Liver (tissue), 9 donors: ENCODE results near the gene HHAT. TPM values are rescaled to one million over a fixed set of nuclear protein-coding genes. Genes with fewer than 3 reads are reported as not detected.

Experiments
- DNase-seq: peaks from one replicate; pipeline ENCODE4 v3.0.0-alpha.2; 2017; ENCODE audit warnings: low spot score
- H3K27ac ChIP-seq, 2 donors: one replicate each; pipeline ENCODE4 v1.7.0; 2013; ENCODE audit warnings: inconsistent platforms in 2 of 2, low read length in 2 of 2, control low read depth in 1 of 2, low read depth in 1 of 2, mild to moderate bottlenecking in 1 of 2
- H3K27me3 ChIP-seq, 4 donors: one replicate each; pipeline versions ENCODE4 v1.6.1 to v1.7.0; 2013; ENCODE audit warnings: low read length in 3 of 4, inconsistent platforms in 1 of 4, mild to moderate bottlenecking in 1 of 4, moderate library complexity in 1 of 4; ENCODE audit not compliant: control insufficient read depth in 4 of 4, insufficient read depth in 4 of 4
- H3K36me3 ChIP-seq, 4 donors: one replicate each; pipeline versions ENCODE4 v1.6.1 to v1.7.0; 2013; ENCODE audit warnings: low read length in 3 of 4, mild to moderate bottlenecking in 3 of 4, low read depth in 1 of 4, moderate library complexity in 1 of 4; ENCODE audit not compliant: control insufficient read depth in 4 of 4, insufficient read depth in 3 of 4
- H3K4me1 ChIP-seq, 4 donors: one replicate each; pipeline versions ENCODE4 v1.6.1 to v1.7.0; 2013; ENCODE audit warnings: low read length in 3 of 4, mild to moderate bottlenecking in 3 of 4, moderate library complexity in 1 of 4; ENCODE audit not compliant: control insufficient read depth in 4 of 4, insufficient read depth in 4 of 4
- H3K4me3 ChIP-seq, 3 donors: one replicate each; pipeline versions ENCODE4 v1.6.1 to v1.7.0; 2013; ENCODE audit warnings: low read length in 3 of 3, control low read depth in 1 of 3, low read depth in 1 of 3, mild to moderate bottlenecking in 1 of 3
- H3K9ac ChIP-seq, 2 donors: one replicate each; pipeline ENCODE4 v1.7.0; 2013; ENCODE audit warnings: low read length in 2 of 2, mild to moderate bottlenecking in 2 of 2, moderate library complexity in 2 of 2, control low read depth in 1 of 2, low read depth in 1 of 2
- H3K9me3 ChIP-seq, 4 donors: one replicate each; pipeline versions ENCODE4 v1.6.1 to v1.7.0; 2013; ENCODE audit warnings: low read length in 3 of 4; ENCODE audit not compliant: control insufficient read depth in 4 of 4
- EGR1 ChIP-seq, 2 donors: IDR thresholded peaks; 2 replicates each; pipeline ENCODE4 v1.6.1; 2016 to 2018; ENCODE audit warnings: antibody characterized with exemption in 2 of 2, low read depth in 2 of 2
- FOXA1 ChIP-seq: IDR thresholded peaks from 2 replicates; pipeline ENCODE4 v1.6.1; 2016; ENCODE audit warnings: antibody characterized with exemption
- FOXA2 ChIP-seq: IDR thresholded peaks from 2 replicates; pipeline ENCODE4 v1.6.1; 2016; ENCODE audit warnings: antibody characterized with exemption
- GABPA ChIP-seq, 2 donors: IDR thresholded peaks in 1 of 2; conservative IDR thresholded peaks in 1 of 2; 2 replicates each; pipeline ENCODE4 v1.6.1; 2016; ENCODE audit warnings: antibody characterized with exemption in 2 of 2, mild to moderate bottlenecking in 1 of 2, moderate library complexity in 1 of 2
- HNF4A ChIP-seq, 2 donors: conservative IDR thresholded peaks; 2 replicates each; pipeline ENCODE4 v1.6.1; 2016; ENCODE audit warnings: antibody characterized with exemption in 2 of 2, mild to moderate bottlenecking in 2 of 2
- HNF4G ChIP-seq: IDR thresholded peaks from 2 replicates; pipeline ENCODE4 v1.6.1; 2016; ENCODE audit warnings: antibody characterized with exemption
- JUND ChIP-seq, 2 donors: IDR thresholded peaks; 2 replicates each; pipeline ENCODE4 v1.6.1; 2016; ENCODE audit warnings: antibody characterized with exemption in 2 of 2
- NR2F2 ChIP-seq: IDR thresholded peaks from 2 replicates; pipeline ENCODE4 v1.6.1; 2016; ENCODE audit warnings: antibody characterized with exemption
- RAD21 ChIP-seq, 2 donors: IDR thresholded peaks; 2 replicates each; pipeline ENCODE4 v1.6.1; 2016; ENCODE audit warnings: antibody characterized with exemption in 2 of 2, mild to moderate bottlenecking in 2 of 2
- RXRA ChIP-seq, 2 donors: IDR thresholded peaks; 2 replicates each; pipeline ENCODE4 v1.6.1; 2017 to 2018; ENCODE audit warnings: antibody characterized with exemption in 2 of 2, mild to moderate bottlenecking in 1 of 2
- SP1 ChIP-seq: IDR thresholded peaks from 2 replicates; pipeline ENCODE4 v1.6.1; 2018; ENCODE audit warnings: antibody characterized with exemption, mild to moderate bottlenecking
- TAF1 ChIP-seq: conservative IDR thresholded peaks from 2 replicates; pipeline ENCODE4 v1.6.1; 2016; ENCODE audit warnings: antibody characterized with exemption, mild to moderate bottlenecking
- YY1 ChIP-seq: IDR thresholded peaks from 2 replicates; pipeline ENCODE4 v1.6.1; 2016; ENCODE audit warnings: antibody characterized with exemption, mild to moderate bottlenecking
- WGBS: extraction: QIAGEN DNeasy Blood & Tissue Kit; methylation state at CpG from one replicate; pipeline ENCODE4 v1.1.7; 2013; 5-methylcytosine and 5-hydroxymethylcytosine counted together
- polyA plus RNA-seq, 2 donors: library from polyadenylated mRNA; stranded (reverse) in 1 of 2; unstranded in 1 of 2; fragments of 200-250 nt in 1 of 2; fragments of >200 nt in 1 of 2; fragmentation: Nextera tagmentation in 1 of 2; extraction: Ambion mirVana in 1 of 2; gene quantifications; one replicate each; pipeline versions ENCODE4 v1.2.1 to v1.2.3, GENCODE V29; 2013 to 2015
- total RNA-seq, 2 donors: library from RNA; depleted of rRNA; stranded (reverse); fragments of >200 nt; gene quantifications; one replicate each; pipeline ENCODE4 v1.2.3, GENCODE V29; 2014
- TF ChIP-seq, protein P1 (sequence below): IDR thresholded peaks from 2 replicates; pipeline ENCODE4 v1.6.1; 2016; ENCODE audit warnings: antibody characterized with exemption
- TF ChIP-seq, protein P2 (sequence below): fragments of 150-350 bp; IDR thresholded peaks from 2 replicates; pipeline ENCODE4 v1.5.1; 2017; ENCODE audit warnings: improper control_type of control experiment, low read depth, low read length; ENCODE audit not compliant: missing input control
- TF ChIP-seq, protein P3 (sequence below): IDR thresholded peaks from 2 replicates; pipeline ENCODE4 v1.6.1; 2016; ENCODE audit warnings: antibody characterized with exemption
- TF ChIP-seq, protein P4 (sequence below): IDR thresholded peaks from 2 replicates; pipeline ENCODE4 v1.6.1; 2016; ENCODE audit warnings: antibody characterized with exemption
- TF ChIP-seq, protein P5 (sequence below): IDR thresholded peaks from 2 replicates; pipeline ENCODE4 v1.6.1; 2016; ENCODE audit warnings: antibody characterized with exemption, mild to moderate bottlenecking
- donor health status: healthy.
- donor health status: healthy.
- donor health status: healthy.
- donor health status: healthy.
- donor health status: healthy.

Gene HHAT
- total and polyA plus RNA-seq, 4 donors: 1.3 to 2.2 (median 1.6) TPM

DNA sequence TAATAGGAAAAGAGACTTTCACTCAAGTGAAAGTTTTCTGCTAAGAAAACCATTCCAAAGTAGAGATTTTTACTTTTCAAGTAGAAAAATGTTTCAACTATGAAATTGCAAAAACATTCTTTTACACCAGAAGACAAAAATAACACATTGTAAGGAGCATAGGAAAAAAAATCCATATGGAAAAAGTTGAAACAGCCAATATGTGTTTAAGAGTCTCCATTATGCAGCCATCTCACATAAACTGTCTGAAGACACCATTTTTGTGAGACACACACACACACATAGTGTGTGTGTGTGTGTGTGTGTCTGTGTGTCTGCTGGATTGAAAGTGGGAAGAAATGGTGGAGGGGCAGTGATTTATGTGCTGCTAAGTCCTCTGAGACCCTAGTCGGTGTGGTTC is 162.1 kb downstream of the HHAT start:
- TF ChIP-seq JUND (IDR thresholded peaks at IDR 0.05) (no peak), FOXA1 (no peak), SP1 (no peak), HNF4A (conservative IDR thresholded peaks at IDR 0.05) (no peak), EGR1 (IDR thresholded peaks at IDR 0.05; ENCODE audit: low read depth in 2 of 2) (no peak), FOXA2 (no peak), RAD21 (IDR thresholded peaks at IDR 0.05) (no peak), TAF1 (no peak), NR2F2 (no peak), GABPA (IDR thresholded peaks at IDR 0.05 in 1 of 2, conservative IDR thresholded peaks at IDR 0.05 in 1 of 2) (no peak), RXRA (IDR thresholded peaks at IDR 0.05) (no peak), YY1 (no peak), HNF4G (no peak)
- TF ChIP-seq, protein P1, sequence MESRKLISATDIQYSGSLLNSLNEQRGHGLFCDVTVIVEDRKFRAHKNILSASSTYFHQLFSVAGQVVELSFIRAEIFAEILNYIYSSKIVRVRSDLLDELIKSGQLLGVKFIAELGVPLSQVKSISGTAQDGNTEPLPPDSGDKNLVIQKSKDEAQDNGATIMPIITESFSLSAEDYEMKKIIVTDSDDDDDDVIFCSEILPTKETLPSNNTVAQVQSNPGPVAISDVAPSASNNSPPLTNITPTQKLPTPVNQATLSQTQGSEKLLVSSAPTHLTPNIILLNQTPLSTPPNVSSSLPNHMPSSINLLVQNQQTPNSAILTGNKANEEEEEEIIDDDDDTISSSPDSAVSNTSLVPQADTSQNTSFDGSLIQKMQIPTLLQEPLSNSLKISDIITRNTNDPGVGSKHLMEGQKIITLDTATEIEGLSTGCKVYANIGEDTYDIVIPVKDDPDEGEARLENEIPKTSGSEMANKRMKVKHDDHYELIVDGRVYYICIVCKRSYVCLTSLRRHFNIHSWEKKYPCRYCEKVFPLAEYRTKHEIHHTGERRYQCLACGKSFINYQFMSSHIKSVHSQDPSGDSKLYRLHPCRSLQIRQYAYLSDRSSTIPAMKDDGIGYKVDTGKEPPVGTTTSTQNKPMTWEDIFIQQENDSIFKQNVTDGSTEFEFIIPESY: no peak
- TF ChIP-seq, protein P2, sequence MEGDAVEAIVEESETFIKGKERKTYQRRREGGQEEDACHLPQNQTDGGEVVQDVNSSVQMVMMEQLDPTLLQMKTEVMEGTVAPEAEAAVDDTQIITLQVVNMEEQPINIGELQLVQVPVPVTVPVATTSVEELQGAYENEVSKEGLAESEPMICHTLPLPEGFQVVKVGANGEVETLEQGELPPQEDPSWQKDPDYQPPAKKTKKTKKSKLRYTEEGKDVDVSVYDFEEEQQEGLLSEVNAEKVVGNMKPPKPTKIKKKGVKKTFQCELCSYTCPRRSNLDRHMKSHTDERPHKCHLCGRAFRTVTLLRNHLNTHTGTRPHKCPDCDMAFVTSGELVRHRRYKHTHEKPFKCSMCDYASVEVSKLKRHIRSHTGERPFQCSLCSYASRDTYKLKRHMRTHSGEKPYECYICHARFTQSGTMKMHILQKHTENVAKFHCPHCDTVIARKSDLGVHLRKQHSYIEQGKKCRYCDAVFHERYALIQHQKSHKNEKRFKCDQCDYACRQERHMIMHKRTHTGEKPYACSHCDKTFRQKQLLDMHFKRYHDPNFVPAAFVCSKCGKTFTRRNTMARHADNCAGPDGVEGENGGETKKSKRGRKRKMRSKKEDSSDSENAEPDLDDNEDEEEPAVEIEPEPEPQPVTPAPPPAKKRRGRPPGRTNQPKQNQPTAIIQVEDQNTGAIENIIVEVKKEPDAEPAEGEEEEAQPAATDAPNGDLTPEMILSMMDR: no peak
- TF ChIP-seq, protein P3, sequence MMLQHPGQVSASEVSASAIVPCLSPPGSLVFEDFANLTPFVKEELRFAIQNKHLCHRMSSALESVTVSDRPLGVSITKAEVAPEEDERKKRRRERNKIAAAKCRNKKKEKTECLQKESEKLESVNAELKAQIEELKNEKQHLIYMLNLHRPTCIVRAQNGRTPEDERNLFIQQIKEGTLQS: no peak
- TF ChIP-seq, protein P4, sequence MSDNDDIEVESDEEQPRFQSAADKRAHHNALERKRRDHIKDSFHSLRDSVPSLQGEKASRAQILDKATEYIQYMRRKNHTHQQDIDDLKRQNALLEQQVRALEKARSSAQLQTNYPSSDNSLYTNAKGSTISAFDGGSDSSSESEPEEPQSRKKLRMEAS: no peak
- TF ChIP-seq, protein P5, sequence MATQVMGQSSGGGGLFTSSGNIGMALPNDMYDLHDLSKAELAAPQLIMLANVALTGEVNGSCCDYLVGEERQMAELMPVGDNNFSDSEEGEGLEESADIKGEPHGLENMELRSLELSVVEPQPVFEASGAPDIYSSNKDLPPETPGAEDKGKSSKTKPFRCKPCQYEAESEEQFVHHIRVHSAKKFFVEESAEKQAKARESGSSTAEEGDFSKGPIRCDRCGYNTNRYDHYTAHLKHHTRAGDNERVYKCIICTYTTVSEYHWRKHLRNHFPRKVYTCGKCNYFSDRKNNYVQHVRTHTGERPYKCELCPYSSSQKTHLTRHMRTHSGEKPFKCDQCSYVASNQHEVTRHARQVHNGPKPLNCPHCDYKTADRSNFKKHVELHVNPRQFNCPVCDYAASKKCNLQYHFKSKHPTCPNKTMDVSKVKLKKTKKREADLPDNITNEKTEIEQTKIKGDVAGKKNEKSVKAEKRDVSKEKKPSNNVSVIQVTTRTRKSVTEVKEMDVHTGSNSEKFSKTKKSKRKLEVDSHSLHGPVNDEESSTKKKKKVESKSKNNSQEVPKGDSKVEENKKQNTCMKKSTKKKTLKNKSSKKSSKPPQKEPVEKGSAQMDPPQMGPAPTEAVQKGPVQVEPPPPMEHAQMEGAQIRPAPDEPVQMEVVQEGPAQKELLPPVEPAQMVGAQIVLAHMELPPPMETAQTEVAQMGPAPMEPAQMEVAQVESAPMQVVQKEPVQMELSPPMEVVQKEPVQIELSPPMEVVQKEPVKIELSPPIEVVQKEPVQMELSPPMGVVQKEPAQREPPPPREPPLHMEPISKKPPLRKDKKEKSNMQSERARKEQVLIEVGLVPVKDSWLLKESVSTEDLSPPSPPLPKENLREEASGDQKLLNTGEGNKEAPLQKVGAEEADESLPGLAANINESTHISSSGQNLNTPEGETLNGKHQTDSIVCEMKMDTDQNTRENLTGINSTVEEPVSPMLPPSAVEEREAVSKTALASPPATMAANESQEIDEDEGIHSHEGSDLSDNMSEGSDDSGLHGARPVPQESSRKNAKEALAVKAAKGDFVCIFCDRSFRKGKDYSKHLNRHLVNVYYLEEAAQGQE: no peak
- no peaks in the 10 kb centered on the region for H3K36me3 ChIP-seq
- no peak overlapping the region for H3K9ac ChIP-seq
- H3K27me3 ChIP-seq: no peaks in the 10 kb centered on the region
- H3K27ac ChIP-seq: no peak overlapping the region
- no peaks in the 10 kb centered on the region for H3K4me1 ChIP-seq
- no peak overlapping the region for H3K4me3 ChIP-seq
- H3K9me3 ChIP-seq: no peaks in the 10 kb centered on the region
- WGBS: 93% methylated on average over 1 of the region's 1 CpG
- no peak for DNase-seq
